GM18502 (cell line): ENCODE results near the gene SMKR1.

Experiments used
- ATAC-seq: cut with Tn5 transposase; IDR thresholded peaks from one replicate; pipeline ENCODE4 v1.9.1; 2021; ENCODE audit warnings: mild to moderate bottlenecking; ENCODE audit not compliant: unreplicated experiment, poor library complexity

The SMKR1 gene

DNA sequence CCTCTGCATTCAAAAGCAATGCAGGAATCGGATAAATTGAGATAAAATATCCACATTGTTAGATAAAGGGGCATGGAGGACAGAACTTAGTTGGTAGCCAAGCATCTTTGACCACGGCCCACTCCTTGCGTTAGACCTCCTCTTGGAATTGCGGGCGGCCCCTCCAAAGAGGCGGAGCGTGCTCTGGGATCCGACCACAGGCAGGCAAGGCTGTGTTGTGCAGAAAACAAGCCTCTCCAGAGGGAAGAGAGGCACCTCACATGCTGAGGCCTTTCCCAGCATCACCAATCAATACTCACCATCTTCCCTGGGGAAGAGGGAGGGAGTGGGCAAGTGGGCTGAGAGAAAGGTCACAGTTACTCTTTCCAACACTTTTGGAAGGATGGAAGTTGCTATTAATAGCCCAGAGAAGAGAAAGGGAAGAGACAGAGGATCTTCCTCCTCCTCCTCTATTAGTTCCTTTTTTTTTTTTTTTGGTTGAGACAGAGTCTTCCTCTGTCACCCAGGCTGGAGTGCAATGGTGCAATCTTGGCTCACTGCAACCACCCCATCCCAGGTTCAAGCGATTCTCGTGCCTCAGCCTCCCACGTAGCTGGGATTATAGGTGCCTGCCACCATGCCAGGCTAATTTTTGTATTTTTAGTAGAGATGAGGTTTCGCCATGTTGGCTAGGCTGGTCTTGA is 59.5 kb downstream of the SMKR1 start:
- no peak for ATAC-seq
